ENCODE data around the gene TMEM158.

- no peak for TF ChIP-seq CTCF (IDR thresholded peaks at IDR 0.05)
- no peak for TF ChIP-seq POLR2AphosphoS5 (IDR thresholded peaks at IDR 0.05)
- TF ChIP-seq POLR2A (IDR thresholded peaks at IDR 0.05) = no peak
- TF ChIP-seq EP300 (IDR thresholded peaks at IDR 0.05) = no peak
Measured at GRCh38 chr3:45180051-45180450, 46.0 kb downstream of the TMEM158 start.
